ENCODE data around the gene ZIC3.
"Not testable (repeated sequence)": the region's sequence is repeated elsewhere in the genome, so short reads cannot be mapped to it uniquely, and the experiment has no call there.

Gene ZIC3

GRCh38 chrX:137565921-137566745 lies at the start of gene ZIC3:
Gene ZIC3 (plus strand): TSS chrX:137566127. CDS start chrX:137566692, 565 bp downstream.
- no peaks in the 10 kb centered on the region for H3K36me3 Mint-ChIP-seq
- ATAC-seq (ENCODE audit: low read depth) (no peak), DNase-seq (ENCODE audit: low spot score in 2 of 2) (no peak)
- peaks cover 11% of the 10 kb centered on the region for H3K27me3 Mint-ChIP-seq
- H3K4me3 Mint-ChIP-seq: no peak within 1 kb of the TSS
- H3K4me1 Mint-ChIP-seq: no peaks in the 10 kb centered on the region
- H3K27ac Mint-ChIP-seq: no peak within 1 kb of the TSS
- no peaks in the 10 kb centered on the region for H3K9me3 Mint-ChIP-seq

GRCh38 chrX:137519459-137519858 lies 46.5 kb upstream of the ZIC3 start:
- peaks cover under 1% of the 10 kb centered on the region for H3K9me3 Mint-ChIP-seq
- no peaks in the 10 kb centered on the region for H3K27me3 Mint-ChIP-seq
- ATAC-seq (ENCODE audit: low read depth) (no peak), DNase-seq (ENCODE audit: low spot score in 2 of 2) (no peak)
- no peaks in the 10 kb centered on the region for H3K36me3 Mint-ChIP-seq
- H3K4me1 Mint-ChIP-seq: no peaks in the 10 kb centered on the region
- H3K4me3 Mint-ChIP-seq: no peak overlapping the region
- no peak overlapping the region for H3K27ac Mint-ChIP-seq

GRCh38 chrX:137545711-137546651 lies 19.9 kb upstream of the ZIC3 start:
- no peaks in the 10 kb centered on the region for H3K4me1 Mint-ChIP-seq
- H3K4me3 Mint-ChIP-seq: no peak overlapping the region
- H3K9me3 Mint-ChIP-seq: no peaks in the 10 kb centered on the region
- H3K27ac Mint-ChIP-seq: no peak overlapping the region
- H3K36me3 Mint-ChIP-seq: no peaks in the 10 kb centered on the region
- H3K27me3 Mint-ChIP-seq: peaks cover 6% of the 10 kb centered on the region
- ATAC-seq (ENCODE audit: low read depth) (no peak), DNase-seq (ENCODE audit: low spot score in 2 of 2) (no peak)

- ATAC-seq (ENCODE audit: low read depth): no peak
- H3K36me3 Mint-ChIP-seq: peaks cover 2% of the 10 kb centered on the region
- H3K27ac Mint-ChIP-seq: no peak overlapping the region
- H3K27me3 Mint-ChIP-seq: peaks cover 9% of the 10 kb centered on the region
- no peak overlapping the region for H3K4me3 Mint-ChIP-seq
- H3K4me1 Mint-ChIP-seq: peaks cover 3% of the 10 kb centered on the region
- no peaks in the 10 kb centered on the region for H3K9me3 Mint-ChIP-seq
- no peak for DNase-seq (ENCODE audit: low spot score in 2 of 2)
These were observed 18.6 kb upstream of the ZIC3 start for GRCh38 chrX:137547291-137547690.

- Mint-ChIP-seq H3K27me3 (peaks cover 9% of the 10 kb centered on the region), H3K27ac (no peak overlapping the region), H3K9me3 (no peaks in the 10 kb centered on the region), H3K4me3 (no peak overlapping the region), H3K4me1 (peaks cover 3% of the 10 kb centered on the region), H3K36me3 (peaks cover 2% of the 10 kb centered on the region)
- no peak for DNase-seq (ENCODE audit: low spot score in 2 of 2)
- ATAC-seq (ENCODE audit: low read depth): no peak
These were observed 17.7 kb upstream of the ZIC3 start for GRCh38 chrX:137548261-137548660.

GRCh38 chrX:137549073-137549472 lies 16.9 kb upstream of the ZIC3 start:
- H3K4me3 Mint-ChIP-seq: no peak overlapping the region
- peaks cover 9% of the 10 kb centered on the region for H3K27me3 Mint-ChIP-seq

GRCh38 chrX:137549851-137550664 lies 15.9 kb upstream of the ZIC3 start:
- ATAC-seq (ENCODE audit: low read depth) (no peak), DNase-seq (ENCODE audit: low spot score in 2 of 2) (no peak)
- peaks cover 3% of the 10 kb centered on the region for H3K4me1 Mint-ChIP-seq
- peaks cover 8% of the 10 kb centered on the region for H3K27me3 Mint-ChIP-seq
- no peak overlapping the region for H3K27ac Mint-ChIP-seq
- H3K9me3 Mint-ChIP-seq: no peaks in the 10 kb centered on the region
- H3K36me3 Mint-ChIP-seq: peaks cover 2% of the 10 kb centered on the region
- no peak overlapping the region for H3K4me3 Mint-ChIP-seq

More at GRCh38 chrX:137549073-137549472, 16.9 kb upstream of the ZIC3 start:
- peaks cover 3% of the 10 kb centered on the region for H3K4me1 Mint-ChIP-seq
- DNase-seq (ENCODE audit: low spot score in 2 of 2) (no peak), ATAC-seq (ENCODE audit: low read depth) (no peak)
- no peak overlapping the region for H3K27ac Mint-ChIP-seq
- peaks cover 2% of the 10 kb centered on the region for H3K36me3 Mint-ChIP-seq
- H3K9me3 Mint-ChIP-seq: no peaks in the 10 kb centered on the region

GRCh38 chrX:137550665-137551261 lies 15.2 kb upstream of the ZIC3 start:
- no peak overlapping the region for H3K4me3 Mint-ChIP-seq
- peaks cover 2% of the 10 kb centered on the region for H3K36me3 Mint-ChIP-seq
- peaks cover 3% of the 10 kb centered on the region for H3K4me1 Mint-ChIP-seq
- DNase-seq (ENCODE audit: low spot score in 2 of 2) (no peak), ATAC-seq (ENCODE audit: low read depth) (no peak)
- no peaks in the 10 kb centered on the region for H3K9me3 Mint-ChIP-seq
- H3K27me3 Mint-ChIP-seq: peaks cover 8% of the 10 kb centered on the region
- H3K27ac Mint-ChIP-seq: no peak overlapping the region

GRCh38 chrX:137552098-137552497 lies 13.8 kb upstream of the ZIC3 start:
- H3K27me3 Mint-ChIP-seq; H3K9me3 Mint-ChIP-seq; H3K4me3 Mint-ChIP-seq; H3K4me1 Mint-ChIP-seq; H3K27ac Mint-ChIP-seq; H3K36me3 Mint-ChIP-seq; ATAC-seq (ENCODE audit: low read depth); DNase-seq (ENCODE audit: low spot score in 2 of 2): not testable (repeated sequence)

GRCh38 chrX:137562096-137562495 lies 3.8 kb upstream of the ZIC3 start:
- no peak overlapping the region for H3K27ac Mint-ChIP-seq
- no peaks in the 10 kb centered on the region for H3K9me3 Mint-ChIP-seq
- no peaks in the 10 kb centered on the region for H3K36me3 Mint-ChIP-seq
- ATAC-seq (ENCODE audit: low read depth) (no peak), DNase-seq (ENCODE audit: low spot score in 2 of 2) (no peak)
- H3K4me1 Mint-ChIP-seq: no peaks in the 10 kb centered on the region
- H3K4me3 Mint-ChIP-seq: no peak overlapping the region
- peaks cover 5% of the 10 kb centered on the region for H3K27me3 Mint-ChIP-seq

- H3K27me3 Mint-ChIP-seq: peaks cover 7% of the 10 kb centered on the region
- ATAC-seq (ENCODE audit: low read depth): no peak
These were observed 2.0 kb upstream of the ZIC3 start for GRCh38 chrX:137563681-137564651.

GRCh38 chrX:137565318-137565904 lies 516 bp upstream of the ZIC3 start:
- Mint-ChIP-seq H3K27me3 (peaks cover 10% of the 10 kb centered on the region), H3K36me3 (no peaks in the 10 kb centered on the region), H3K27ac (no peak overlapping the region), H3K9me3 (no peaks in the 10 kb centered on the region), H3K4me1 (no peaks in the 10 kb centered on the region), H3K4me3 (no peak overlapping the region)
- ATAC-seq (ENCODE audit: low read depth) (no peak), DNase-seq (ENCODE audit: low spot score in 2 of 2) (no peak)

More at GRCh38 chrX:137563681-137564651, 2.0 kb upstream of the ZIC3 start:
- DNase-seq (ENCODE audit: low spot score in 2 of 2): no peak
- Mint-ChIP-seq H3K27ac (no peak overlapping the region), H3K9me3 (no peaks in the 10 kb centered on the region), H3K4me1 (no peaks in the 10 kb centered on the region), H3K36me3 (no peaks in the 10 kb centered on the region), H3K4me3 (no peak overlapping the region)
